GM23338 (cell line): ENCODE data around the gene CPEB2.

Source experiments
- CREB1 ChIP-seq: fragments of 250-450 bp; sonication (Bioruptor Pico); IDR thresholded peaks from 2 replicates; pipeline ENCODE4 v1.5.0; 2020; ENCODE audit warnings: low read depth, mild to moderate bottlenecking, moderate library complexity
- CTCF ChIP-seq, 2 experiments: fragments of 200-600 bp in 1 of 2; sonication (generic) in 1 of 2; conservative IDR thresholded peaks; 2 replicates each; pipeline versions ENCODE4 v1.5.1 to v1.6.1; 2016 to 2017; ENCODE audit warnings: antibody characterized with exemption in 2 of 2, low read depth in 2 of 2, mild to moderate bottlenecking in 2 of 2, moderate library complexity in 1 of 2
- ETS1 ChIP-seq: IDR thresholded peaks from 2 replicates; pipeline ENCODE4 v1.6.1; 2016; ENCODE audit warnings: antibody characterized with exemption
- EZH2 ChIP-seq: fragments of 200-600 bp; sonication (generic); IDR thresholded peaks from one replicate; pipeline ENCODE4 v1.8.0; 2017; ENCODE audit warnings: antibody characterized with exemption, mild to moderate bottlenecking, low read depth; ENCODE audit not compliant: unreplicated experiment
- EZH2phosphoT487 ChIP-seq: fragments of 200-600 bp; sonication (generic); IDR thresholded peaks from one replicate; pipeline ENCODE4 v1.8.1; 2018; ENCODE audit warnings: antibody characterized with exemption; ENCODE audit not compliant: unreplicated experiment
- JUNB ChIP-seq: IDR thresholded peaks from one replicate; pipeline ENCODE4 v1.6.1; 2016; ENCODE audit warnings: antibody characterized with exemption; ENCODE audit not compliant: unreplicated experiment
- NANOG ChIP-seq: IDR thresholded peaks from 2 replicates; pipeline ENCODE4 v1.6.1; 2016; ENCODE audit warnings: antibody characterized with exemption, borderline replicate concordance
- POLR2AphosphoS5 ChIP-seq: IDR thresholded peaks from 2 replicates; pipeline ENCODE4 v1.6.1; 2016; ENCODE audit warnings: antibody characterized with exemption, low read depth
- REST ChIP-seq: IDR thresholded peaks from one replicate; pipeline ENCODE4 v1.6.1; 2018; ENCODE audit warnings: antibody characterized with exemption; ENCODE audit not compliant: unreplicated experiment
- ZNF114 ChIP-seq: fragments of 250-450 bp; sonication (Bioruptor Pico); IDR thresholded peaks from 2 replicates; pipeline ENCODE4 v1.5.0; 2020; ENCODE audit warnings: mild to moderate bottlenecking, moderate library complexity
- ZNF331 ChIP-seq: fragments of 250-450 bp; sonication (Bioruptor Pico); IDR thresholded peaks from 2 replicates; pipeline ENCODE4 v1.5.0; 2020; ENCODE audit warnings: low read depth, mild to moderate bottlenecking, moderate library complexity

GRCh38 chr4:15063341-15063740 is 61.1 kb downstream of the CPEB2 start:
- TF ChIP-seq CTCF (conservative IDR thresholded peaks at IDR 0.05; ENCODE audit: low read depth in 2 of 2) (no peak), EZH2 (no peak), CREB1 (CRISPR knock-in tag) (no peak), REST (no peak), ETS1 (no peak), POLR2AphosphoS5 (no peak), EZH2phosphoT487 (no peak), JUNB (no peak), ZNF331 (CRISPR knock-in tag) (no peak), ZNF114 (CRISPR knock-in tag) (no peak), NANOG (no peak)
